Chondrocyte (in vitro differentiated cells): Measurements from ENCODE around the gene STAT6. TPM values are rescaled to one million over a fixed set of nuclear protein-coding genes. Genes with fewer than 3 reads are reported as not detected.
"Not testable (repeated sequence)": the region's sequence is repeated elsewhere in the genome, so short reads cannot be mapped to it uniquely, and the experiment has no call there.

Experiments
- DNase-seq: peaks from one replicate; pipeline ENCODE4 v3.0.0; 2021; ENCODE audit warnings: mixed read lengths, low spot score
- H3K27ac Mint-ChIP-seq: one replicate; pipeline ENCODE4 v1.8.0; 2021; ENCODE audit warnings: mild to moderate bottlenecking, moderate library complexity, mixed read lengths; ENCODE audit not compliant: unreplicated experiment
- H3K27me3 Mint-ChIP-seq: 2 replicates; pipeline ENCODE4 v1.8.0; 2021; ENCODE audit warnings: low read depth, mixed read lengths
- H3K36me3 Mint-ChIP-seq: 2 replicates; pipeline ENCODE4 v1.8.0; 2021; ENCODE audit warnings: low read depth, mixed read lengths
- H3K4me1 Mint-ChIP-seq: 2 replicates; pipeline ENCODE4 v1.8.0; 2021; ENCODE audit warnings: low read depth, mild to moderate bottlenecking, mixed read lengths
- H3K4me3 Mint-ChIP-seq: one replicate; pipeline ENCODE4 v1.8.0; 2021; ENCODE audit warnings: mild to moderate bottlenecking, moderate library complexity, mixed read lengths; ENCODE audit not compliant: unreplicated experiment
- H3K9me3 Mint-ChIP-seq: 2 replicates; pipeline ENCODE4 v1.8.0; 2021; ENCODE audit warnings: low read depth, mixed read lengths
- total RNA-seq: library from RNA; stranded (reverse); gene quantifications from 3 replicates; pipeline ENCODE4 v1.2.1, GENCODE V29; 2021
- TF ChIP-seq, protein P1 (sequence below): fragments of 200-600 bp; sonication (generic); IDR thresholded peaks from 2 replicates; pipeline ENCODE4 v1.5.0; 2021; ENCODE audit warnings: antibody characterized with exemption, mild to moderate bottlenecking, moderate library complexity

STAT6 gene
- total RNA-seq, 1 donor from 2014 or later: 89.4 TPM

DNA sequence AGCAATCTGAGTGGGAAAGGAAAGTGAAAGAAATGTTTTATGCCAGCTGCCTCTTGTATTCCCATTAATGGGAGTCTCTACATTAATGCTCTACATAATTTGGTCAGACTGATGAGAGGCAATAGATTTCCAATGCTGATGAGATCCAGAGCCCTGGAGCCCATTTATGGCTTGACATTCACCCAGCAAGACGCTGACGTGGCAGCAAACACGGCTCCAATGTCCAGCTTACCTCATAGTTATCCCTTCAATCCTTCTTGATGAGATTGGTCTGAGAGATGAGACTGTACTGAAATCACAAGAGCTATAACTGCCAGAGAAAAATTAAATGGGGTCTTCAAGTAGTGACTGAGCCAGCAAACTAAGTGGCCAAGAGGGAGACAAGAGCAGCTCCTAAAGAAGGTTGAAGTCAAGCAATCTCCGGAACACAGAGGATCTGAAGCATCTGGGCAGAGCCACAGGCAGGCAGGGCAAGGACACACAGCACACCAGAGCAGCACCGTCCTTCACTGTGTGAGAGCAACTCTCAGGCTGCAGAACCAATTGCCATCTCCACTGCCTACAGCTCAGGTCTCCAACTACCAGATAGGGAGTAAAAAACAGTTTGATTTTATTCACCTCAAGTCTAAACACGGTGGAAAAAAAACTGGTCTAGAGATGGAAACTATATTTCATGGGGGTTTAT is 54.0 kb downstream of the STAT6 start:
- Mint-ChIP-seq H3K9me3 (peaks cover 4% of the 10 kb centered on the region), H3K27me3 (no peaks in the 10 kb centered on the region), H3K27ac (no peak overlapping the region), H3K36me3 (peaks cover 11% of the 10 kb centered on the region), H3K4me3 (no peak overlapping the region), H3K4me1 (no peaks in the 10 kb centered on the region)
- TF ChIP-seq, protein P1, sequence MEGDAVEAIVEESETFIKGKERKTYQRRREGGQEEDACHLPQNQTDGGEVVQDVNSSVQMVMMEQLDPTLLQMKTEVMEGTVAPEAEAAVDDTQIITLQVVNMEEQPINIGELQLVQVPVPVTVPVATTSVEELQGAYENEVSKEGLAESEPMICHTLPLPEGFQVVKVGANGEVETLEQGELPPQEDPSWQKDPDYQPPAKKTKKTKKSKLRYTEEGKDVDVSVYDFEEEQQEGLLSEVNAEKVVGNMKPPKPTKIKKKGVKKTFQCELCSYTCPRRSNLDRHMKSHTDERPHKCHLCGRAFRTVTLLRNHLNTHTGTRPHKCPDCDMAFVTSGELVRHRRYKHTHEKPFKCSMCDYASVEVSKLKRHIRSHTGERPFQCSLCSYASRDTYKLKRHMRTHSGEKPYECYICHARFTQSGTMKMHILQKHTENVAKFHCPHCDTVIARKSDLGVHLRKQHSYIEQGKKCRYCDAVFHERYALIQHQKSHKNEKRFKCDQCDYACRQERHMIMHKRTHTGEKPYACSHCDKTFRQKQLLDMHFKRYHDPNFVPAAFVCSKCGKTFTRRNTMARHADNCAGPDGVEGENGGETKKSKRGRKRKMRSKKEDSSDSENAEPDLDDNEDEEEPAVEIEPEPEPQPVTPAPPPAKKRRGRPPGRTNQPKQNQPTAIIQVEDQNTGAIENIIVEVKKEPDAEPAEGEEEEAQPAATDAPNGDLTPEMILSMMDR: no peak
- DNase-seq: no peak

DNA sequence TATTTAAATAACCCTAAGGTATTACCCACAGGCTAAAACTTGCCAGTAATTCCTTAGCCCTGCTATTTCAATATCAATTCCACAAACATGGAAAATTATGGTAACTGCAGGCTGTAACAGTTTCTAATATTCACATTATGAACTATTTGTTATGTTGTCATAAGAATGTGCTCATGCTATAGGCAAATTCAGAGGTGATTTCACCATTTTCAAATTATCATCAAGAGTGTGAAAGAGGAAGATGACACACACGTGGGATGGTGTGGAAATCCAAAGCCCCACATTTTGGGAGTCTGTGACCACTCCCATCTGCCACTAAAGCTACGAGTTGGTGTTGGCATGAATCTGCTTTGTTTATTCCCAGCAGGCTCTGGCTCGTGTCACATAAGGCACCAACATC is 55.3 kb downstream of the STAT6 start:
- no peaks in the 10 kb centered on the region for H3K4me1 Mint-ChIP-seq

DNA sequence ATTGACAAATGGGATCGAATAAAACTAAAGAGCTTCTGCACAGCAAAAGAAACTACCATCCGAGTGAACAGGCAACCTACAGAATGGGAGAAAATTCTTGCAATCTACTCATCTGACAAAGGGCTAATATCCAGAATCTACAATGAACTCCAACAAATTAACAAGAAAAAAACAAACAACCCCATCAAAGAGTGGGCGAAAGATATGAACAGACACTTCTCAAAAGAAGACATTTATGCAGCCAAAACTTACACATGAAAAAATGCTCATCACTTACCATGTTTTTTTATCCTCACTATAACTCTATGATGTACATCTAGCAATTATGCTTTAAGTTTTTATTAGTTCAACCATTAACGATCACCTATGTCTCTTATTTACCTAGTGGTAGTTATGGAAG is 57.3 kb downstream of the STAT6 start:
- not testable (repeated sequence) for DNase-seq, H3K4me1 Mint-ChIP-seq, H3K27me3 Mint-ChIP-seq, H3K9me3 Mint-ChIP-seq, H3K27ac Mint-ChIP-seq, H3K4me3 Mint-ChIP-seq
- H3K36me3 Mint-ChIP-seq: peaks cover 11% of the 10 kb centered on the region

More for the DNA sequence above, 55.3 kb downstream of the STAT6 start:
- H3K4me3 Mint-ChIP-seq: no peak overlapping the region
- no peak for DNase-seq
- H3K27ac Mint-ChIP-seq: no peak overlapping the region
- H3K36me3 Mint-ChIP-seq: peaks cover 11% of the 10 kb centered on the region
- TF ChIP-seq, protein P1: no peak
- H3K9me3 Mint-ChIP-seq: peaks cover 4% of the 10 kb centered on the region
- H3K27me3 Mint-ChIP-seq: peaks cover 4% of the 10 kb centered on the region

DNA sequence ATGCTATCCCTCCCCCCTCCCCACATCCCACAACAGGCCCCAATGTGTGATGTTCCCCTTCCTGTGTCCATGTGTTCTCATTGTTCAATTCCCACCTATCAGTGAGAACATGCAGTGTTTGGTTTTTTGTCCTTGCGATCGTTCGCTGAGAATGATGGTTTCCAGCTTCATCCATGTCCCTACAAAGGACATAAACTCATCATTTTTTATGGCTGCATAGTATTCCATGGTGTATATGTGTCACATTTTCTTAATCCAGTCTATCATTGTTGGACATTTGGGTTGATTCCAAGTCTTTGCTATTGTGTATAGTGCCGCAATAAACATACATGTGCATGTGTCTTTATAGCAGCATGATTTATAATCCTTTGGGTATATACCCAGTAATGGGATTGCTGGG is 58.0 kb downstream of the STAT6 start:
- not testable (repeated sequence) for H3K9me3 Mint-ChIP-seq, H3K4me1 Mint-ChIP-seq, H3K27me3 Mint-ChIP-seq

GRCh38 chr12:57051011-57051410 is 60.2 kb downstream of the STAT6 start:
- no peak overlapping the region for H3K4me3 Mint-ChIP-seq
- peaks cover 20% of the 10 kb centered on the region for H3K27me3 Mint-ChIP-seq
- no peaks in the 10 kb centered on the region for H3K36me3 Mint-ChIP-seq
- no peak overlapping the region for H3K27ac Mint-ChIP-seq
- TF ChIP-seq, protein P1: no peak
- H3K4me1 Mint-ChIP-seq: no peaks in the 10 kb centered on the region
- peaks cover 4% of the 10 kb centered on the region for H3K9me3 Mint-ChIP-seq
- no peak for DNase-seq

More for the DNA sequence above, 58.0 kb downstream of the STAT6 start:
- not testable (repeated sequence) for H3K36me3 Mint-ChIP-seq, H3K4me3 Mint-ChIP-seq, DNase-seq, H3K27ac Mint-ChIP-seq

- Mint-ChIP-seq H3K36me3 (no peaks in the 10 kb centered on the region), H3K4me1 (no peaks in the 10 kb centered on the region), H3K9me3 (peaks cover 4% of the 10 kb centered on the region), H3K27me3 (peaks cover 30% of the 10 kb centered on the region), H3K4me3 (no peak within 1 kb of the TSS), H3K27ac (no peak within 1 kb of the TSS)
- TF ChIP-seq, protein P1: no peak
- DNase-seq: no peak
These were observed 61.3 kb downstream of the STAT6 start, which contains the start of gene MYO1A for GRCh38 chr12:57049890-57050289. MYO1A (minus strand) TSS chr12:57050129; CDS start chr12:57048323, 1,806 bp downstream.
